HEK293 (cell line): ENCODE data around the gene SYNGR1.
"Not testable (repeated sequence)": the region's sequence is repeated elsewhere in the genome, so short reads cannot be mapped to it uniquely, and the experiment has no call there.

Experiments used
- CTCF ChIA-PET: fragments of 350-600 bp; formaldehyde crosslinking; extraction: SDS; loops from one replicate; lab custom pipeline; 2021; ENCODE audit warnings: antibody characterized with exemption; lab: Yijun Ruan, JAX
- POLR2A ChIA-PET: fragments of 300-600 bp; formaldehyde crosslinking; extraction: SDS; loops from one replicate; lab custom pipeline; 2020; ENCODE audit warnings: antibody characterized with exemption, inconsistent platforms; lab: Yijun Ruan, JAX
- H3K27ac ChIP-seq: fragments of 200-500 bp; sonication (Bioruptor generic); 2 replicates; pipeline ENCODE4 v1.5.1; 2014; ENCODE audit warnings: low read depth, low read length, control low read depth, inconsistent platforms; ENCODE audit errors: extremely low read depth
- H3K36me3 ChIP-seq, 2 experiments: fragments of 200-500 bp in 1 of 2; sonication (Bioruptor generic) in 1 of 2; 1 replicate in 1 of 2; 2 replicates in 1 of 2; pipeline ENCODE4 v1.5.1; 2014 to 2017; ENCODE audit warnings: inconsistent platforms in 2 of 2, low read length in 2 of 2; ENCODE audit not compliant: control insufficient read depth in 2 of 2, insufficient read depth in 1 of 2
- H3K4me1 ChIP-seq: fragments of 200-500 bp; sonication (Bioruptor generic); 2 replicates; pipeline ENCODE4 v1.5.1; 2014; ENCODE audit warnings: mild to moderate bottlenecking, low read length, inconsistent platforms; ENCODE audit not compliant: control insufficient read depth, insufficient read depth
- H3K4me3 ChIP-seq: 2 replicates; pipeline ENCODE4 v1.5.1; 2011; ENCODE audit warnings: low read depth, mild to moderate bottlenecking, control low read depth, low read length, moderate library complexity
- H3K9me3 ChIP-seq: fragments of 200-500 bp; sonication (Bioruptor generic); 2 replicates; pipeline ENCODE4 v1.5.1; 2014; ENCODE audit warnings: low read depth, low read length, inconsistent platforms; ENCODE audit not compliant: control insufficient read depth, insufficient read depth
- CTCF ChIP-seq: fragments of 450-650 bp; formaldehyde crosslinking; IDR thresholded peaks from 2 replicates; pipeline ENCODE4 v1.5.1; 2016; ENCODE audit warnings: missing biosample characterization, missing genetic modification characterization
- EGR2 ChIP-seq: fragments of 450-650 bp; formaldehyde crosslinking; IDR thresholded peaks from 2 replicates; pipeline ENCODE4 v1.5.1; 2016; ENCODE audit warnings: low read depth, missing biosample characterization, missing genetic modification characterization
- HOXD13 ChIP-seq: sonication (generic); formaldehyde crosslinking; IDR thresholded peaks from 2 replicates; pipeline ENCODE4 v1.8.0; 2022; ENCODE audit warnings: missing genetic modification reagents, borderline replicate concordance
- KLF10 ChIP-seq: fragments of 450-650 bp; IDR thresholded peaks from 2 replicates; pipeline ENCODE4 v1.5.1; 2018; ENCODE audit warnings: missing biosample characterization, mild to moderate bottlenecking, missing genetic modification characterization
- PRDM4 ChIP-seq: fragments of 450-650 bp; formaldehyde crosslinking; IDR thresholded peaks from 2 replicates; pipeline ENCODE4 v1.5.1; 2017; ENCODE audit warnings: missing biosample characterization, missing genetic modification characterization
- ZBTB11 ChIP-seq: fragments of 450-650 bp; formaldehyde crosslinking; conservative IDR thresholded peaks from 2 replicates; pipeline ENCODE4 v1.5.1; 2016; ENCODE audit warnings: low read depth, missing biosample characterization, missing genetic modification characterization
- ZNF174 ChIP-seq: fragments of 450-650 bp; formaldehyde crosslinking; IDR thresholded peaks from 2 replicates; pipeline ENCODE4 v1.5.0; 2017; ENCODE audit warnings: missing biosample characterization, mild to moderate bottlenecking, missing genetic modification characterization
- ZNF202 ChIP-seq: fragments of 450-650 bp; formaldehyde crosslinking; IDR thresholded peaks from 2 replicates; pipeline ENCODE4 v1.5.1; 2016; ENCODE audit warnings: missing biosample characterization, missing genetic modification characterization, borderline replicate concordance
- ZNF521 ChIP-seq: fragments of 450-650 bp; formaldehyde crosslinking; IDR thresholded peaks from 2 replicates; pipeline ENCODE4 v1.5.1; 2017; ENCODE audit warnings: missing biosample characterization, mild to moderate bottlenecking, missing genetic modification characterization
- ZNF600 ChIP-seq: fragments of 450-650 bp; formaldehyde crosslinking; IDR thresholded peaks from 2 replicates; pipeline ENCODE4 v1.5.1; 2016; ENCODE audit warnings: missing biosample characterization, missing genetic modification characterization
- ZNF707 ChIP-seq: fragments of 450-650 bp; formaldehyde crosslinking; IDR thresholded peaks from 2 replicates; pipeline ENCODE4 v1.5.1; 2016; ENCODE audit warnings: missing biosample characterization, missing genetic modification characterization
- ZSCAN5A ChIP-seq: fragments of 450-650 bp; formaldehyde crosslinking; IDR thresholded peaks from 2 replicates; pipeline ENCODE4 v1.5.1; 2016; ENCODE audit warnings: missing biosample characterization, missing genetic modification characterization

SYNGR1 gene

GRCh38 chr22:39319284-39320022, 30.3 kb upstream of the SYNGR1 start, which contains the start of gene RPL3 (continued):
- TF ChIP-seq PRDM4 (peak; percentile 60), ZBTB11 (tag by site-specific recombination) (peak; percentile 81), ZNF521 (no peak), ZNF174 (tag by site-specific recombination) (no peak), ZNF202 (tag by site-specific recombination) (no peak), ZNF600 (tag by site-specific recombination) (no peak), EGR2 (peak; percentile 74), ZNF707 (tag by site-specific recombination) (no peak), ZSCAN5A (tag by site-specific recombination) (peak; percentile 87; the same call in 1 of the 2 replicates), HOXD13 (CRISPR knock-in tag) (no peak), KLF10 (tag by site-specific recombination) (peak; percentile 77; the same call in 1 of the 2 replicates)

GRCh38 chr22:39320616-39321029, 29.2 kb upstream of the SYNGR1 start:
- CTCF ChIA-PET: interaction anchor here (0.6 to 7.9 kb wide), 6 partner anchors 8 to 210 kb away, joined by 3 to 98 read pairs (median 4); no protein-coding TSS in a partner anchor
- H3K4me3 ChIP-seq: not testable (repeated sequence)

More at GRCh38 chr22:39320616-39321029, 29.2 kb upstream of the SYNGR1 start:
- Histone ChIP-seq H3K27ac (peak overlapping the region; percentile 99; the same call in 1 of the 2 replicates), H3K36me3 (peaks cover 11 to 35% of the 10 kb centered on the region in 2 experiments)
- TF ChIP-seq CTCF (tag by site-specific recombination): peak; percentile 5; the same call in 1 of the 2 replicates
- not testable (repeated sequence) for H3K4me1 ChIP-seq, H3K9me3 ChIP-seq
- POLR2A ChIA-PET: interaction anchor here (1.0 to 7.3 kb wide), 28 partner anchors 9 to 478 kb away, joined by 3 to 119 read pairs (median 12); partner anchors contain the start of genes ATF4, CBX7, MIEF1 and PDGFB
